GM19239 (cell line): ENCODE measurements around the gene CADPS.

Experiments used
- DNase-seq: peaks from one replicate; pipeline ENCODE4 v3.0.0; 2011; ENCODE audit warnings: low spot score; ENCODE audit not compliant: insufficient read length
- FAIRE-seq: peaks from 2 replicates; lab custom pipeline; 2011; peaks lifted over from hg19 to GRCh38; lab: Jason Lieb, UNC

Gene CADPS

DNA sequence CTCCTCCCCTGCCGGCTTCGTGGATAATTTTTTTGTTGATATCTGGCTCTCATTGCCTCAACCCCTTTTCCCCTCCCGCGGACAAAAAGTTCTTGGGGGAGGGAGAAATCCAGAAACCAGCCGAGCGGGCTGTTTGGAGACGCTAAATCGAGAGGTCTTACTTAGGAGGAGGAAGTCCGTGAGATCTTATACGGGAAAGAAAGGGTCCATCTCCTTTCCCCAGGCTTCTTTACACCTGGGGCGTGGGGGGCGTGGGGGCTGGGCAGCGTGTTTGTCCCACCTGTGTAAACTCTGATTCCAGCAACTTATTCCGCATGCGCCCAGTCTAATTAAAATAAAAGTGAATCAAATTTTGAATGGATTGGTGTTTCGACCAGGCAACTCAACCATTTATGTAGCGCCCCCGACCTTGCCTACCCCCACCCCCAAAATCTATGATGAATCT lies 364 bp upstream of the CADPS start:
- no peak for DNase-seq
- FAIRE-seq: no peak

DNA sequence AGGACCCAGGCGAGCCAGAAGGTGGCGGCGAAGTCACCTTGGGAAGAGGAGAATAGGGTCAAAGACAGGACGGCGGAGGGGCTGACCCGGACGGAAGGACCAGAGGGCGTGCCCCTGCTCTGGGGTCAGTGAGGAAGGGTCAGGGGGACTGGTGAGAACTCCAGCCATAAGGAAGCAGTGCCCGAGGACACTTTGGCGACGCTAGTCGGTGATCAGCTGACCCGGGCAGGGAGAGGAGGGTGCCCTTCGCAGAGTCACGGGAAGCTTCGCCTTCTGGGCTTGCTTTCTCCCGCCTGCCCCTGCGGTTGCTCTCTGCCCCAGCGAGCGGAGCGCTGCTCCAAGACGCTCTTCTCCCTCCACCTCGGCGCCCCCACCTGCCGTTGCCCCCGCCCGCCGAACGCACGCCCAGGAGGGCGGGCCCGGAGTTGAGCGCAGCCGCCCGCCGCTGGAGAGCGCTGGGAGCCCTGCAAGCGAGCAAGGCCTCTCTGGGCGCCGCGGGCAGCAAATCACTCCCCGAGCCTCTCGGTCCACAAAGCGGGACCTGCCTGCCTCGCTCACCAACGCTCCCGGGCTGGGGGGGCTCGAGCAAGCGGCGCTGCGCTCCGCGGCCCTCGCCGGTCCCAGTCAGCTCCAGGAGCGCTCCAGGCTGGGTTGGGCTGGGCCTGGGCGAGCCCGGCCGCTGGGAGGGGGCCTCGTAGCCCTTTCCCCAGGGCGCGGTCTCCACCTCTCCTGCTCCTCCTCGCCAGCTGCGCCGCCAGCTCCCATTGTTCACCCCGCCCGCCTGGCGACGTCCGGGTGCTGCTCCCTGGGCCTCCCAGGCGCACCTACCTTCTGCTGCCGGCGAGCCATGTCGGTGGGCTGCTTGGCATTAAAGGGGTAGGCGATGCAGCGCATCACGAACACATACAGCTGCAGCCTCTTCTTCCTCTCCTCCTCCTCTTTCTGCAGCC lies 1.2 kb downstream of the CADPS start:
- no peak for DNase-seq
- no peak for FAIRE-seq

DNA sequence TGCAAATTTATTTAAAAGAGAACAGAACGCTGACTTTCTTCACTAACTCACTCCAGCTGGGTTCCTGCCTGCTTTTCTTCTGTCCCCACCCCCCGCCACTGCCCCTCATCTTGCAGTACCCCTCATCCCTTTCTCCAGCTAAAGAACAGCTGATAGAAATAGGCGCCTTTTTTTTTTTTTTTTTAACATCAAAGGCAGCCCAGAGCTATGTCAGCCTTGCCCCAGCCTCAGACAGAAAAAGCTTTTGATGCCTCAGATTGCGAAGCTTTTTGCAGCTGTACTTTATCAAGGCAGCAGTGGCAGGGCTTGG lies 1.8 kb downstream of the CADPS start:
- DNase-seq (no peak), FAIRE-seq (no peak)

DNA sequence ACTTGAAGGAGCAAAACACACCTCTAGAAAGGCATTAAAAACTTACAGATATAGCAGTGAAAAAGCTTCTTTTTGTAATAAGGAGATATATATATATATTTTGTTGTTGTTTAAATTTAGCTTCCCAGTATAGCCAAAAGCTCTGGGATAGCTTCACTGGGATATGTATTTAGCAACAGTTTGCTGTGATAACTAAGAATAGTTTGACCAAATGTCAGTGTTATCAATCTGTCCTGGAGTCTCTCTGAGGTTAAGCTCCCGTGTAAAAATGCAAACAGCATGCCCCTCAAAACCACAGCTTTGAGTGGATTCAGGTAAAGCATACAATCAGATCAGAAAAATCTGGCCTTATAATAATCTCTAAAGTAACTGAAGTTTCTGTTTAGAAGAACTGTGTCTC lies 2.9 kb downstream of the CADPS start:
- DNase-seq (no peak), FAIRE-seq (no peak)

- no peak for DNase-seq
These were observed 4.9 kb downstream of the CADPS start for GRCh38 chr3:62870321-62870720.

GRCh38 chr3:62863648-62864047 lies 11.6 kb downstream of the CADPS start:
- FAIRE-seq (no peak), DNase-seq (no peak)

More at GRCh38 chr3:62870321-62870720, 4.9 kb downstream of the CADPS start:
- FAIRE-seq: no peak

GRCh38 chr3:62859203-62859791 lies 15.9 kb downstream of the CADPS start:
- no peak for FAIRE-seq
- DNase-seq: no peak

- FAIRE-seq (no peak), DNase-seq (no peak)
These were observed 29.2 kb downstream of the CADPS start for GRCh38 chr3:62845996-62846395.

DNA sequence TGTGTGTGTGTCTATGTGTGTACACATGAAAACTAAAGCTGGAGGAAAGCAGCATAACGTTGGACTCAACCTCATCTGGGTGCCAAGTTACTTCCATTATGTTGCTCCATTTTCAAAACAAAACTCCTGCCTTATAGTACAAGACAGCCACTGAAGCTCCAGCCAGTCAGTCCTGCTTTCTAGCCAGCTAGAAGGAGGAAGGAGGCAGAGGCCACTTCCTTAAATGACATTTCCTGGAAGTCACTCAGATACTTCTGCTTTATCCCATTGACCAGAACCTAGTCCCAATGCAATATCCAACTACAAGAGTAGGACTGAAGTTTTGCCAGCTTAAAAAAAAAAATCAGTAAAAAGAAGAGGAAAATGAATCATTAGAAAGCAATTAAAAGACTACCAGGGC lies 31.7 kb downstream of the CADPS start:
- FAIRE-seq (no peak), DNase-seq (no peak)

GRCh38 chr3:62839748-62840147 lies 35.5 kb downstream of the CADPS start:
- FAIRE-seq: no peak
- no peak for DNase-seq

DNA sequence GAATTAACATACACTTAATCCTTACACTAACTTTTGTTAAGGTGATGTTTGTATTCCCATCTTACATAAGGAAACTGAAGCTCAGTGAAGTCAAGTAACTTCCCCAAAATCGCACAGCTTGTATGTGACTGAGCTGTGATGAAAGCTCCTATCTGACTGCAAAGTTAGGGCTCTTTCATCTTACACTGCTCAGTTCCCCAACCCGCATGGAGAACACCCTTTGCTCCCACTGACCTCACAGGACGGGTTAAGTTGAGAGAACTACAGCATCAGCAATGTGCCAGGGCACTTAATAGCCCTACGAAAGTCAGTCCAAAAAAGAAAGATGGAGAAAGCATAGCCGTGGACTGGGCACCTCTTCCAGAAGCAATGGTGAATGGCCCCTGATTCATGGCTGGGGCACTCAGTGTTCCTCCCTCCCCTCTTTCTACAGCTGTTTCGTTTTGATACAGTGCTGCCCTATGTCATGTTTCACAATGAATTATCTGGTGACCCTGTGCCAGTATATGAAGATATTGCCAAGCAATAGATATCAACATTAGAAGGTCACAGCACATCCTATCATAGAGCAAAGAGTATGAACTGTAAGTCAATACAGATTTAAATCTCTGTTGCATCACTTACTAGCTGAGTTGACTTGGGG lies 38.0 kb downstream of the CADPS start:
- FAIRE-seq (no peak), DNase-seq (no peak)

GRCh38 chr3:62835554-62836236 lies 39.5 kb downstream of the CADPS start:
- DNase-seq: peak; percentile 5
- no peak for FAIRE-seq

- FAIRE-seq (no peak), DNase-seq (no peak)
These were observed 41.7 kb downstream of the CADPS start for GRCh38 chr3:62833538-62833937.

- FAIRE-seq (no peak), DNase-seq (no peak)
These were observed 42.7 kb downstream of the CADPS start for GRCh38 chr3:62832553-62832952.

- DNase-seq (no peak), FAIRE-seq (no peak)
These were observed 44.4 kb downstream of the CADPS start for GRCh38 chr3:62830727-62831322.

DNA sequence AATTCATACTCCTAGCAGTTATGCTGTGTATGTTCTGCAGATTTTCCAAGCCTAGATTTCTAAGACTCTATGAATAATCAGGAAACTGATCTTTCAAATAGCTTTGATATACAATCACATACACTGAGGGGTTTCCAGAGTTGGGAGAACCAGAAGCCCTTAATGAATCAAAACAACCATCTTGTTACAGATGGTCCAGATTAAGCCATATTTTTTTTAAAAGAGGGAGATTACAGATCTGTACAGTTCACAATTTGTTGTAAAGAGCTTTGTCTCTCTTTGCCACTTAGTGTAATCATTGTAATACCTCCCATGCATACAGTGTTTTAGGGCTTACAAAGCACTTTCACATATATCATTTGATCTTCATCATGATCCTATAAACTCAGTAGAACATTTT lies 47.7 kb downstream of the CADPS start:
- FAIRE-seq (no peak), DNase-seq (no peak)

DNA sequence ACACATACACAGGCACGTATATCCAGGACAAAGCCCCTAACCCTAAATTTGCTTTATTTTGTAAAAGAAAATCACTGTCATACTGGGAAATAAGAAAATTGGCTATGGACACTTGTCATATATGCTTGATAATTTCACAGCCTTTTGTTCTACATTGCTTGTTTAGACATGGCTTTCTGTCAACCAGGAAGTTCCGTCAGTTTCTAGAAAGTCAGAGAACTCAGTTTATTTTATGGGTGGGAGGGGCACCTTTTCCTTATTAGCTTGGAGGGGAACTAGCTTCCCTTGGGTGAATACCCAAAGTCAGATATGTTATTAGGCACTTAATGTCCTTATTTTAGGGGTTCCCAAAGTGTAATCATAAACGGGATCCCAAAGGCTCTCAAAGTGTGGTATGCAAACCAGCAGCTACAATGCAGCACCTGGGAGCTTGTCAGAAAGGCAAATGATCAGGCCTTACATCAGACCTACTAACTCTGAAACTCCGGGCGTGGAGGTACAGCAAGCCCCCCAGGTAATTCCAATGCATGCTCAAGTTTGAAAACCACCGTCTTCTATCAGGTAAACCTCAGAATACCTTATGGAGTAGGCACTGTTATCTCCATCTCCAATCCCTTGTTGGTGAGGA lies 50.1 kb downstream of the CADPS start:
- FAIRE-seq (no peak), DNase-seq (no peak)

GRCh38 chr3:62823461-62824050 lies 51.7 kb downstream of the CADPS start:
- no peak for DNase-seq
- no peak for FAIRE-seq

DNA sequence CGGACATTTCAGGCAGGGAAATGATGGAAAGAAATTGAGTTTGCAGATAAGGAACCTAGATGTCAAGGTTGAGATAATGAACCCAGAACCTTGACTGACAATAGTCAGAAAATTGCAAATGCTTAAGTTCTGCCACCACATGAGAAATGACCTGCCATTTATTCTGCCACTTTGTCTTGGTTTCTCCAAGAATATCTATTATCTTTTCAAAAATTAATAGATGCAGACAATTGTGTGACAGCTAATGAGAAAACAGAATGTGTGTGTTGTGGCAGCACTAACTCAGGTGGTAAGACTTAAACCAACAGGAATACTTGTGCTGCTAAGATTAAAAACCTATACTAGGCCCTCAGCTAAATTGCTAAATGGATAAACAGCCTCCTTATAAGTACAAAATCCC lies 52.3 kb downstream of the CADPS start:
- DNase-seq: no peak
- no peak for FAIRE-seq

DNA sequence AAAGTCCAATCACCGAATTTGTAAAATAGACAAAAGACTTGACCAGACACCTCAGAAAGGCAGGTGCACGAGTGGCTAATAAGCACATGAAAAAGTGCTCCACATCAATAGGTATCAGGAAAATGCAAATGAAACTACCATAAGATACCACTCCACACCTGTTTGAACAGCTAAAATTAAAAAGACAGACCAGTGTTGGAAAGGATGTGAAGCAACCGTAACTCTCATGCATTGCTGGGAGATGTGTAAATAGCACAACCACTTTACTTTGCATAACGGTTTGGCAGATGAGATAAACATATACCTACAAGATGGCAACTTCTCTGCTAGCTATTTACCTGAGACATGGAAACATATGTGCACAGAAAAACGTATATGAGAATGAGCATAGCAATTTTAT lies 56.9 kb downstream of the CADPS start:
- FAIRE-seq: peak; percentile 44
- no peak for DNase-seq
